Hippocampal formation (tissue), 2 donors: Measurements from ENCODE around the gene GPR78.
"Not testable (repeated sequence)": the region's sequence is repeated elsewhere in the genome, so short reads cannot be mapped to it uniquely, and the experiment has no call there.

ENCODE experiments used
- DNase-seq, 2 donors: peaks; one replicate each; lab custom pipeline; 2025; lab: John Stamatoyannopoulos, UW

The GPR78 gene

DNA sequence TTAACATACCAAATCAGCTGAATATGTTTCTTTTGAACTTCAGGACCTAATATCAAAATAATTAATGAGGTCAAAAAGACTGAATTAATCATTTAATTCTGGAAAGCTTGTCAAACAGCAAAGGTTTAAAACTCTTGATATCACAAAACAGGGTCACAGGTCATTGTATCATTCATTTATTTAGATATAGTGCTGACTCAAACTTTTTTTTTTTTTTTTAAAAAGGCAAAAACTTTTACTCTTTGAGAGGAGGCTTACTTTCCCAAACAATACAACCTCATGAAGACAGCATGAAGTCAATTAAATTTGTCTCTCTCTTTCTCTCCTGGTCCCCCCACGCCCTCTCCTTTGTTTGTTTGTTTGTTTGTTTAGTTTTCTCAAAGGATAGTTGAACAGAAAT, 15.6 kb upstream of the GPR78 start:
- DNase-seq: no peak

GRCh38 chr4:8568068-8568668, 12.0 kb upstream of the GPR78 start:
- no peak for DNase-seq

DNA sequence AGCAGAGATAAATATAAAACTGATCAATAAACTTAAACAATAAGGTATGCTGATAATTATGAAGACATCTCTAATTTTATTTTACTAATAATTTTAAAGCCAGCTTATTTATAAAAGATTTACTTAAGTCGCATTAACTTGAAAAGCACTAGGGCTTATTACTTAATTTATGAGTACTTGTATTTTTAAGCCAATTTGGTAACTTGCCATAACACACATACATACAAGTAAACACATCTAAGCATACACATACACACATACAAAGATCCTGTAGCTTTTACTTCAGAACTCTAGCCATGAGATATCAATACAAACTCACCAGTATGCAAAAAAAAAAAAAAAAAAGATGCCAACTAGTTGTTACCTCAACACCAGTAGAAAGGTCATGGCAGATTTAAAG, 10.0 kb upstream of the GPR78 start:
- no peak for DNase-seq

DNA sequence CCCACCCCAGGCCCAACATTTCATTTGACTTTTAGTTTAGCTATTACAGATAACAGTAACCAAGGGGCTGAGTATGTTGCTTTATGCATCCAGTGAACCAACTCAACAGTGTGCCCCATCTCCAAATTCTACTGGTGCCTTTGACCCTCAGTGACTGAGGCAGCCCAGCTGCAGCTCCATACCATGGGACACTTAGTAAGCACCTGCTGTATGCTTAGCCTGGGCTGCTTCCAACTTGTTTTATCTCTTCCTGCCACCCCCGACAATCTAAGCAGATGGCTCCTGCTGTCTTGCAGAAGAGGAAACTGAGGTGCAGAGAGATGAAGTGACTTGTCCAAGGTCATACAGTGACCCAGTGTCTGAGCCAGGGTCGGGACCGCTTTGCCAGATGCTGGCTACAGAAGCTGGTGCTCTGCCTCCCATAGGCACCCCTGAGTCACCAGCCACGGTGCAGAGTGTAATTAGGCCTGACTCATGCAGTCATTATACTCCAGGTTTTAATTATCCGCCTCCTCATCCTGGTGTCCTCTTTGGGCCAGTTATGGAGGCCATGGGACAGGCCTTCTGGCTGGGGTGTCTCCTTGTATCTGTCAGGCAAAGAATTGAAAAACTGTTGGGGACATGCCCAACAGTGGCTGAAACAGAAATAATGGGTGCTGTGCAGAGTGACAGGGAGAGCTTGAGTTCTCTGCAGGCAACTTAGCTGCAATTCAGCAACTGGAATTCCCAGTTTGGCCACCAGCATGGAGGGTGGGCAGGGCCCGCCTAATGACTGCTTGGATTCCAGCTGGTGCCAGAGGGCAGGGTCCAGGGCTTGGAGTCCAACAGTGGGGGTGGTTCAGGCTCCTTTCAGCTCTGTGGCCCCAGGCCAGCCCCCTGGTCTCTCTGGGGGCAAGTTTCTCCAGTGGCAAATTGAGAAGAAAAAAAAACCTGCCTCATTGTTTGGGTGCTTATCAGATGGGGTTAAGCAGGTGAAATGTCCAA, 8.2 kb upstream of the GPR78 start:
- DNase-seq: no peak

- DNase-seq: no peak
Observed at GRCh38 chr4:8573266-8573665, 6.9 kb upstream of the GPR78 start.

- no peak for DNase-seq
Observed at GRCh38 chr4:8574796-8575370, 5.3 kb upstream of the GPR78 start.

DNA sequence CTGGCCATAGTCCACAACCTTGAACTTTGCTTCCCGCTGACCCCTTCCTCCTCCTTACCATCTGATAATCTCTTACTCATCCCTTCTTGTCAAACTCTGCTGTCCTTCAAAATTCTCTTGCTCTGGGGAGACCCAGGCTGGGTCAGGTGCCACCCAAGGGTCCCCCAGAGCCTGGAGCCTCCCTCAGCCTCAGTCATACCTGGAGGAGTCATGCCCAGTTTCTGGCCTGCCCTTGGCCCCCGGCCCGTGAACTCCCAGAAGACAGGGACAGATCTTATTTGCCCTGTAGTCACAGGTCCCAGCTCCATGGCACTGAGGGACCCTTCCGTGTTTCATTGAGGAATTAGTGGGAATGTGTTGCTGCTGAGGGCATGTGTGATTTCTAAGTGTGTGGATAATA, 4.7 kb upstream of the GPR78 start:
- DNase-seq: no peak

- not testable (repeated sequence) for DNase-seq
Observed at GRCh38 chr4:8576591-8576990, 3.6 kb upstream of the GPR78 start.

DNA sequence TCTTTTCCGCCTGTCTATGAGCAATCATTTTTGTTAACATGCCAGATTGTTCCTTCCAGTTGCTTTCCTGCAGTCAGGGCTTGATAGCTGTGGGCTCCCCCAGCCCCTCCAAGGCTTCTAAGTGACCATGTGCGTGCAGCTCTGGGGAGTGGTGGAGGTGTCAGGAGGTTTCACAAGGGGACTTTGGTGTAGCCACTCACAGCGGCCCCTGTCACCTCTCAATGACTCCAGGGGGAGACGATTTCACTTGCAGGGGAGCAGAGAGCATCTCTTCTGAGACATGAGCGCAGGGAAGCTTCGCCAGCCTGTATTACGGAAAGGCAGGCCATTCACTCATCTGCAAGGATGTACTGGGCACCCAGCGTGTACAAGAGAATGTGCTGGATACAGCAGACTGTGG, 3.1 kb upstream of the GPR78 start:
- no peak for DNase-seq

DNA sequence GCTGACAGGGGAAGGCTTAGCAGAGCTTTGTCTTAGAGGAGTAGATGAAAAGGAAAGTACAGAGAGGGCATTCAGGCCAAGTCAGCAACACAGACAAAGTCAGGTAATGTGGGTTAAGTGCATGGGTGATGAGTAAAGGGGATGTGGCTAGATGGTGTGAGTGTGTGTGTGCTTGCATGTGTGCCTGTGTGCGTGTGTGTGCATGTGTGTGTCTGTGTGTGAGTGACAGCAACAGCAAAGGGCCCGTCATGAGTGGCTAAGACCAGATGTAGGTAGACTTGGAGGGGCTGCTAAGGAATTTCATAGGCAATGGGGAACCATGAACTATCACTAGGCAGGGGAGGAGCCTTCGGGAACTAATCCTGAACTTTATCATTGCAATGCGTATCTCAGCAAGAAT, 2.2 kb upstream of the GPR78 start:
- DNase-seq: no peak

GRCh38 chr4:8578717-8579116, 1.5 kb upstream of the GPR78 start:
- DNase-seq: no peak

DNA sequence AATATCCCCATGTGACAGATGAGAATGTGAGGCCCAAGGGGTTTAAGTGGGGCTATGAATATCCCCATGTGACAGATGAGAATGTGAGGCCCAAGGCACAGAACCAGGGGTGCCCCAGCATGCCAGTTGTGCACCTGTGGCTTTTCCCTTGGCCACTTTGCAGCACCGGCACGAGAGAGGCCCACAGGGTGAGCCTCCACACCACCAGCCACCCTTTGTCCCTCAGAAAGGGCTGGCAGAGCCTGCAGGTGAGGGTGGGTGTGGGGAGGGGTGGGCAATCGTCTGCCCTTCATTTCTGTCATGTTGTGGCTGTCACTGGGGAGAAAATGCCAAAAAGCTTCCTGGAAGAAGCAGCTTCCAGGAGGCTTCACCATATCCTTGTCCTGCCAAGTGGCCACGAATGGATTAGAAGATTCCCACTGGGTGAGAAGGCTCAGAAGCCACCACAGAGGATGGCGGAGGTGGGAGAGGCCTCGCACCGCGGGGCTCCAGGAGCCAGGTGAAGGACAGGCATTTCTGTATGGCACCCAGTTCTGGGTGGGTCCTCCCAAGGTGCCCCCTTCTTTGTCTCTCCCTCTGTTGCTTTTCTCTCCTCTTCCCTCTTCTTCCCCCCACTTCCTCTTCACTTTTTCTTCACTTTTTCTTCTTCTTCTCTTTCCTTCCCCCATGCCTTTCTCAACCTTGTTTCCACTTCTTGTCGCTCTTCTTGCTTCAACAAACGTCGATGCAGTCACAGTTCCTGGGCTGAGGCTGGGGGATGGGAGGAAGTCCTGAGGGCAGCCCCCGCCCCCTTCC, 469 bp upstream of the GPR78 start:
- DNase-seq: no peak

DNA sequence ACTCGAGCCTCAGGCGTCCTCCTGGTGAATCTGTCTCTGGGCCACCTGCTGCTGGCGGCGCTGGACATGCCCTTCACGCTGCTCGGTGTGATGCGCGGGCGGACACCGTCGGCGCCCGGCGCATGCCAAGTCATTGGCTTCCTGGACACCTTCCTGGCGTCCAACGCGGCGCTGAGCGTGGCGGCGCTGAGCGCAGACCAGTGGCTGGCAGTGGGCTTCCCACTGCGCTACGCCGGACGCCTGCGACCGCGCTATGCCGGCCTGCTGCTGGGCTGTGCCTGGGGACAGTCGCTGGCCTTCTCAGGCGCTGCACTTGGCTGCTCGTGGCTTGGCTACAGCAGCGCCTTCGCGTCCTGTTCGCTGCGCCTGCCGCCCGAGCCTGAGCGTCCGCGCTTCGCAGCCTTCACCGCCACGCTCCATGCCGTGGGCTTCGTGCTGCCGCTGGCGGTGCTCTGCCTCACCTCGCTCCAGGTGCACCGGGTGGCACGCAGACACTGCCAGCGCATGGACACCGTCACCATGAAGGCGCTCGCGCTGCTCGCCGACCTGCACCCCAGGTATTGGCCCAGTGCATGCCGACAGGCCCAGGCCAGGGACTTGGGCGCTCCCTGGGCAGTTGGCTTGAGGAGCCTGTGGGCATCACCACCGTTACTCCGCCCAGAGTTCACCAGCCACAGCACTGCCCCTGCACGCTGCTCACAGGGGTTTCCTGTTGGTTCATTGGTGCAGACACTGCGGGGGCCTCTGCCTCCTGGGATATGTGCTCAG, 1.1 kb downstream of the GPR78 start:
- DNase-seq: no peak

- no peak for DNase-seq
Observed at GRCh38 chr4:8582016-8582415, 1.8 kb downstream of the GPR78 start.

DNA sequence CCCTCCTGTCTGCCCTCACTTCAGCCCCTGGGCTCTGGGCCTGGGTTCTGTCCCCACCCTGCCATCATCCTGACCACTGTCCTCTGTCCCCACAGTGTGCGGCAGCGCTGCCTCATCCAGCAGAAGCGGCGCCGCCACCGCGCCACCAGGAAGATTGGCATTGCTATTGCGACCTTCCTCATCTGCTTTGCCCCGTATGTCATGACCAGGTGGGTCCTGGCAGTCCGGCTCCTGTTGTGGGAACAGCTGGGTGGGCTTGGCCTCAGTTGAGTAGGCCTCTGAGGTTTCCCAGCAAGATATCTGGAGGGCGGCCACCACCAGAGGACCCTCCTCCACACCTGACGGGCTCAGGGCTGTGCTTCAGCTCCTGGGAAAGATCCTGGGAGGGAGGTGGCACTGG, 2.2 kb downstream of the GPR78 start:
- DNase-seq: no peak

- DNase-seq: no peak
Observed at GRCh38 chr4:8582941-8583654, 2.9 kb downstream of the GPR78 start.

DNA sequence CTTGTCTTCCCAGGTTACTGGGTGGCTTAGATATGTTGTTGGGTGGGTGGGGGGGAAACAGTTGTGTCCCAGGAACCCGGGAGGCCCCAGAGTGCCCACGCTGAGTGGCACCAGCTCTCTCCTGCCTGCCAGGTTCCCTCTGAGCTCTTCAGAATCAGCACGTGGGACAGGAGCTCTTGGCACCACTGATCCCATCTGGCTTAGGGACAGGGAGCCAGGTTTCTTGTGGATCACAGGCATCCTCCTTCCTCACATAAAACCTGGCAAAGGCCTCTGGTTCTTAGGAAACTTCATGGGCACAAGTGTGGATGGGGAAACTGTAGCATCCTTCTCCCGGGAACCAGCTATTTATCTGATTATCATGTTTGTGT, 3.4 kb downstream of the GPR78 start:
- no peak for DNase-seq

- no peak for DNase-seq
Observed at GRCh38 chr4:8585186-8585585, 5.0 kb downstream of the GPR78 start.

GRCh38 chr4:8585721-8586212, 5.6 kb downstream of the GPR78 start:
- no peak for DNase-seq

GRCh38 chr4:8586246-8586645, 6.1 kb downstream of the GPR78 start:
- no peak for DNase-seq
